ENCODE measurements around the gene TERF2IP.

Gene TERF2IP

GRCh38 chr16:75615619-75616018, 32.0 kb upstream of the TERF2IP start:
- in situ Hi-C loops (cut with HindIII; ENCODE audit: low pct_ligation_motif_present, low sequenced_read_pairs), result no loop called here
- Histone ChIP-seq H3K27me3 (replicated peaks) (no peaks in the 10 kb centered on the region), H3K4me3 (ENCODE audit: low read depth, low read length) (no peak overlapping the region), H3K36me3 (replicated peaks) (peaks cover 45% of the 10 kb centered on the region), H3K27ac (no peak overlapping the region)
- no peak for TF ChIP-seq CTCF (IDR thresholded peaks at IDR 0.05; ENCODE audit: low read depth, low read length, missing control alignments)
- no peak for DNase-seq

DNA sequence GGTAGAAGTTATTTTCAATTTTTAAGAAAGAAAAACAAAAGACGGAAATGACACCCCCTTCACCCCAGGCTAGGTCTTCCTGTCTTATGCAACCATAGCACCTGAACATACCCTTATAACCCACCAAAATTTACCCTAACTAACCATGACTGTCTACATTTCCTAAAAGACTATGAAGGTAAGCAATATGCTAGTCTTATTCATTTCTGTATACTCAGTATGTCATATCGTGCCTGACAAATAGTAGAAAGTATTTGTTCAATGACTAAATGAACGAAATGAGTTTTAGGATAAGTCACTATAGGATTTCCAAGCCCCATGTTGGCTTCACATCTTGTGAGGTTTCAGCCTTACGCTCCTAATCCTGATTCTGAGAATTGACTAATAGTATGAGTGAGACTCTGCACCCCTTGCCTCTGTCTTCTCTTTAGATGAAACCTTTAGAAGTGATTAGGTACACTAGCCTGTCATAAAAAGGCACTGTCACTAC, 31.0 kb upstream of the TERF2IP start:
- in situ Hi-C loops (cut with HindIII; ENCODE audit: low pct_ligation_motif_present, low sequenced_read_pairs), result no loop called here
- no peak for TF ChIP-seq CTCF (IDR thresholded peaks at IDR 0.05; ENCODE audit: low read depth, low read length, missing control alignments)
- Histone ChIP-seq H3K27ac (no peak overlapping the region), H3K27me3 (replicated peaks) (no peaks in the 10 kb centered on the region), H3K36me3 (replicated peaks) (peaks cover 42% of the 10 kb centered on the region), H3K4me3 (ENCODE audit: low read depth, low read length) (no peak overlapping the region)
- DNase-seq, result no peak

GRCh38 chr16:75617121-75617520, 30.5 kb upstream of the TERF2IP start:
- no peak for DNase-seq
- TF ChIP-seq CTCF (IDR thresholded peaks at IDR 0.05; ENCODE audit: low read depth, low read length, missing control alignments), result no peak
- in situ Hi-C loops (cut with HindIII; ENCODE audit: low pct_ligation_motif_present, low sequenced_read_pairs), result no loop called here
- Histone ChIP-seq H3K27me3 (replicated peaks) (no peaks in the 10 kb centered on the region), H3K36me3 (replicated peaks) (peaks cover 39% of the 10 kb centered on the region), H3K27ac (no peak overlapping the region), H3K4me3 (ENCODE audit: low read depth, low read length) (no peak overlapping the region)

DNA sequence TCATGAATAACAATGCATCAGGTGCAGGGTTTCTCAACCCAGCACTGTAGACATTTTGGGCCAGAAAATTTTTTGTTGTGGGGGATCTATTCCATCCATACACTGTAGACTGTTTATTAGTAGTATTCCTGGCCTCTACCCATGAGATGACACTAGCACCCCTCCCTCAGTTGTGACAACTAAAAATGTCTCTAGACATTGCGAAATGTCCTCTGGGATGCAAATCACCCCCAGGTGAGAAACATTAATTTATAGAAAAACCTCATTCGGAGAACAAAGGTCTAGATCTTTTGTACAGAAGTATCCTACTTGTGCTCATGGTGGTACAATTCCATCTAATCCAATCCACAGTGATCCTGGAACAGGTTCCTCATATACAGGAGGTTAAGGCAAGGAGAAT, 28.8 kb upstream of the TERF2IP start:
- no peak overlapping the region for H3K27ac ChIP-seq
- TF ChIP-seq CTCF (IDR thresholded peaks at IDR 0.05; ENCODE audit: low read depth, low read length, missing control alignments), result no peak
- peaks cover 30% of the 10 kb centered on the region for H3K36me3 ChIP-seq (replicated peaks)
- in situ Hi-C loops (cut with HindIII; ENCODE audit: low pct_ligation_motif_present, low sequenced_read_pairs), result no loop called here
- no peaks in the 10 kb centered on the region for H3K27me3 ChIP-seq (replicated peaks)
- no peak for DNase-seq
- H3K4me3 ChIP-seq (ENCODE audit: low read depth, low read length), result no peak overlapping the region

DNA sequence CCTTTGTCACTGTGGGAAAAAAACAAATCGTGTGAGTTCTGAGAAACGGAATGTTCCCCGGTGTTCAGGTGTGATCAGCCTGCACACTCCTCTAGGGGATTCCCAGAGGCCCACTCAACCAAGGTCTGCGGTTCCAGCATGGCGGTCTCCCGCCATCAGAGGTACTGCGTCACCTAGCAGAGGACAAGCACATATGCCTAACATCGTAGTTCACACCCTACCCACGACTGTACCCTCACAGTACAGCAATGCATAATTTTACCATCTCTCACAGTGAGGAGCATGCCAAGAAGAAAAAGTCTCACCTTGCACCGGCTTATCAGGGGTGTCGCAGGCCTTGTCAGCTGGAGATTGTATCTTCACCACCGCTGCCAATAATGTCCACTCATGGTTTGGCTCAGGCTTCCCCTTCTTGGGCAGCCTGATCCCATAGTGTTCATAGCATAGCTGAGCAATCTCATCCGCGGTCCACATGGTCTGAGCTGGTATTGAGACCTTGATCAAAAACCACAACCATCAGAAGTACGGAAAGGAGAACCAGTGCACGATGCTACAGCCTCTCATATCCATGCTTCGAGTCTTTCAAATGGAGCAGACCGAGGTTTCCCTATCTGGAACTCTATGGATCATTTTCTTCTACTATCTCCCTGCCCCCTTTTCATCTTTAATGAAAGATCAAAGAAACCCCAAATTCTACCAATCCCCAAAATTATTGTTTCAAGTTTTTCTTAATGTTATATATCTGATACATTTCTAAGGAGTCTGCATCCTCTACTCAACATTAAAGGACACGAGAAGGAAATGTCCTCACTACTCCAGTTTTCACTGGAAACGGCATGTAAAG, 27.0 kb upstream of the TERF2IP start:
- no peak for DNase-seq
- Histone ChIP-seq H3K4me3 (ENCODE audit: low read depth, low read length) (no peak overlapping the region), H3K27me3 (replicated peaks) (no peaks in the 10 kb centered on the region), H3K36me3 (replicated peaks) (peaks cover 27% of the 10 kb centered on the region), H3K27ac (no peak overlapping the region)
- TF ChIP-seq CTCF (IDR thresholded peaks at IDR 0.05; ENCODE audit: low read depth, low read length, missing control alignments), result no peak
- in situ Hi-C loops (cut with HindIII; ENCODE audit: low pct_ligation_motif_present, low sequenced_read_pairs), result no loop called here

DNA sequence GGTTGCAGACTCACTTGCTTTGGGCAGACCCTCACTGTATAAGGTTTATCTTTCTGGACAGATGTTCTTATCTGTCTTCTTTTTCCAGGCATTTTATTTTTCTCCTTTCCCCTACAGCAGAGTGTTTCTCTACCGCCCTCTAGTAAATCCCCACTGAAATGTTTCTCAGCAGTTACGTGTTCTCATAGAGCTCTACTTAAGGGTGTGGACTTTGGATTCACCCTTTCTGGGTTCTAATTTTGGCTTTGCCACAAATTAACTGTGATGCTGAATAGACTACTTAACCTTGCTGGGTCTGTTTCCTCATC, 26.4 kb upstream of the TERF2IP start:
- in situ Hi-C loops (cut with HindIII; ENCODE audit: low pct_ligation_motif_present, low sequenced_read_pairs), result no loop called here
- no peak overlapping the region for H3K27ac ChIP-seq
- TF ChIP-seq CTCF (IDR thresholded peaks at IDR 0.05; ENCODE audit: low read depth, low read length, missing control alignments), result peak; percentile 44

More for the DNA sequence above, 26.4 kb upstream of the TERF2IP start:
- DNase-seq, result no peak
- Histone ChIP-seq H3K4me3 (ENCODE audit: low read depth, low read length) (no peak overlapping the region), H3K36me3 (replicated peaks) (peaks cover 31% of the 10 kb centered on the region), H3K27me3 (replicated peaks) (no peaks in the 10 kb centered on the region)
